SU-DHL-6 (cell line): ENCODE data around the gene SNTG2.

Source experiments
- H2AFZ ChIP-seq: fragments of 200-600 bp; sonication (generic); 2 replicates; pipeline ENCODE4 v1.6.1; 2014; ENCODE audit warnings: low read depth, mild to moderate bottlenecking, moderate library complexity, mixed read lengths, antibody characterized with exemption, low read length; ENCODE audit not compliant: severe bottlenecking
- H3F3A ChIP-seq: fragments of 200-600 bp; shearing (Covaris generic); 2 replicates; pipeline ENCODE4 v1.6.0; 2016; ENCODE audit warnings: antibody characterized with exemption, mild to moderate bottlenecking; ENCODE audit not compliant: insufficient read depth
- H3K27ac ChIP-seq: fragments of 200-600 bp; sonication (generic); 2 replicates; pipeline ENCODE4 v1.5.1; 2016; ENCODE audit warnings: low read depth, mild to moderate bottlenecking, low read length, moderate library complexity, mixed read lengths
- H3K27me3 ChIP-seq: fragments of 200-600 bp; sonication (generic), shearing (Covaris generic); 2 replicates; pipeline ENCODE4 v1.6.0; 2014; ENCODE audit warnings: mild to moderate bottlenecking, low read length
- H3K36me3 ChIP-seq: fragments of 200-600 bp; sonication (generic); 2 replicates; pipeline ENCODE4 v1.6.1; 2014; ENCODE audit warnings: mild to moderate bottlenecking, low read length, mixed read lengths
- H3K4me2 ChIP-seq: fragments of 300-600, 200-600 bp; shearing (Covaris generic), sonication (generic); 2 replicates; pipeline ENCODE4 v1.6.0; 2014; ENCODE audit warnings: low read length, low read depth, mild to moderate bottlenecking; ENCODE audit not compliant: poor library complexity, severe bottlenecking
- H3K4me3 ChIP-seq: fragments of 200-600 bp; sonication (generic); 2 replicates; pipeline ENCODE4 v1.5.1; 2014; ENCODE audit warnings: antibody characterized with exemption, low read length, mild to moderate bottlenecking, mixed read lengths; ENCODE audit not compliant: insufficient read depth, poor library complexity, severe bottlenecking
- H3K79me2 ChIP-seq: fragments of 200-600 bp; sonication (generic); 2 replicates; pipeline ENCODE4 v1.6.1; 2014; ENCODE audit warnings: mild to moderate bottlenecking, low read length, moderate library complexity; ENCODE audit not compliant: insufficient read depth
- H3K9ac ChIP-seq: fragments of 200-600 bp; sonication (generic); 2 replicates; pipeline ENCODE4 v1.7.0; 2014; ENCODE audit warnings: mild to moderate bottlenecking, low read length
- H3K9me2 ChIP-seq: fragments of 200-600 bp; sonication (generic); replicated peaks from 2 replicates; pipeline ENCODE4 v1.6.1; 2014; ENCODE audit warnings: low read length; ENCODE audit not compliant: insufficient read depth
- H3K9me3 ChIP-seq: fragments of 200-600 bp; sonication (generic); 2 replicates; pipeline ENCODE4 v1.6.1; 2014; ENCODE audit warnings: low read length, mixed read lengths; ENCODE audit not compliant: insufficient read depth
- H4K20me1 ChIP-seq: fragments of 200-600 bp; sonication (generic); 2 replicates; pipeline ENCODE4 v1.6.1; 2014; ENCODE audit warnings: low read depth, mild to moderate bottlenecking, antibody characterized with exemption, low read length, moderate library complexity, mixed read lengths
- CTCF ChIP-seq: fragments of 200-600 bp; sonication (generic); IDR thresholded peaks from one replicate; pipeline ENCODE4 v1.5.1; 2017; ENCODE audit warnings: antibody characterized with exemption, mild to moderate bottlenecking, low read length, moderate library complexity; ENCODE audit not compliant: insufficient read depth, poor library complexity, severe bottlenecking
- EZH2phosphoT487 ChIP-seq: fragments of 200-600 bp; sonication (generic), shearing (Covaris generic); conservative IDR thresholded peaks from 2 replicates; pipeline ENCODE4 v1.6.1; 2018; ENCODE audit warnings: mild to moderate bottlenecking, antibody characterized with exemption, low read length, moderate library complexity, mixed read lengths

Gene SNTG2

GRCh38 chr2:920999-921398 is 29.6 kb upstream of the SNTG2 start:
- Histone ChIP-seq H3K9me3 (no peaks in the 10 kb centered on the region), H3K36me3 (no peaks in the 10 kb centered on the region), H3K9me2 (no peaks in the 10 kb centered on the region), H4K20me1 (no peaks in the 10 kb centered on the region), H3K4me2 (no peak overlapping the region), H3K79me2 (no peaks in the 10 kb centered on the region), H3F3A (no peaks in the 10 kb centered on the region), H3K27me3 (no peaks in the 10 kb centered on the region), H3K9ac (no peak overlapping the region), H2AFZ (no peak overlapping the region), H3K4me3 (no peak overlapping the region), H3K27ac (no peak overlapping the region)
- no peak for TF ChIP-seq CTCF
- TF ChIP-seq EZH2phosphoT487 = no peak

DNA sequence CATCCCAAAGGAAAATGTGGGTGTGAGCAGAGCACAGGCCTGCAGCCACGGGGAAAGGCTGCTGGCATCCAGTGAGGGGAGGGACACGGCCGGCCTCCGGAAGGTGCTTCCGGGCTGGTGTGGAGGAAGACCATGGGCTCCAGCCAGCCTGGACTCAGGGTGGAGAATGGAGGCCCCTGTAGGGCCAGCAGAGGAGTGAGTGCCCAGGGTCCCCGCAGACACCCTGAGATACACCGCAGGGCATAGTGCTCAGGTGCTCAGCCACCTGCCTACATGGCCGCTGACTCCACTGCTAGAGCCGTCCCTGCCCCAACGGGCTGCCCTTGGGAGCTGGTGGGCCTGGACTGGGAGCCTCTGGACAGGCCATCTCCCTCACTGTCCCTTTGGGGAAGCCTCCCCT is 28.5 kb upstream of the SNTG2 start:
- H3F3A ChIP-seq = no peaks in the 10 kb centered on the region

GRCh38 chr2:923832-924601 is 26.6 kb upstream of the SNTG2 start:
- Histone ChIP-seq H3K27me3 (no peaks in the 10 kb centered on the region), H2AFZ (no peak overlapping the region), H3K36me3 (no peaks in the 10 kb centered on the region), H3K9me3 (no peaks in the 10 kb centered on the region), H3K27ac (no peak overlapping the region), H3K79me2 (no peaks in the 10 kb centered on the region), H4K20me1 (no peaks in the 10 kb centered on the region), H3K4me2 (no peak overlapping the region), H3K4me3 (no peak overlapping the region), H3K9ac (no peak overlapping the region), H3F3A (no peaks in the 10 kb centered on the region), H3K9me2 (no peaks in the 10 kb centered on the region)
- TF ChIP-seq EZH2phosphoT487 (no peak), CTCF (no peak)

More for the DNA sequence above, 28.5 kb upstream of the SNTG2 start:
- H3K4me2 ChIP-seq = no peak overlapping the region
- no peaks in the 10 kb centered on the region for H3K36me3 ChIP-seq
- H3K27ac ChIP-seq = no peak overlapping the region
- no peaks in the 10 kb centered on the region for H3K9me2 ChIP-seq
- no peaks in the 10 kb centered on the region for H3K27me3 ChIP-seq
- H4K20me1 ChIP-seq = no peaks in the 10 kb centered on the region
- H2AFZ ChIP-seq = no peak overlapping the region
- no peak for TF ChIP-seq EZH2phosphoT487
- H3K9me3 ChIP-seq = no peaks in the 10 kb centered on the region
- H3K4me3 ChIP-seq = no peak overlapping the region
- H3K9ac ChIP-seq = no peak overlapping the region
- H3K79me2 ChIP-seq = no peaks in the 10 kb centered on the region

DNA sequence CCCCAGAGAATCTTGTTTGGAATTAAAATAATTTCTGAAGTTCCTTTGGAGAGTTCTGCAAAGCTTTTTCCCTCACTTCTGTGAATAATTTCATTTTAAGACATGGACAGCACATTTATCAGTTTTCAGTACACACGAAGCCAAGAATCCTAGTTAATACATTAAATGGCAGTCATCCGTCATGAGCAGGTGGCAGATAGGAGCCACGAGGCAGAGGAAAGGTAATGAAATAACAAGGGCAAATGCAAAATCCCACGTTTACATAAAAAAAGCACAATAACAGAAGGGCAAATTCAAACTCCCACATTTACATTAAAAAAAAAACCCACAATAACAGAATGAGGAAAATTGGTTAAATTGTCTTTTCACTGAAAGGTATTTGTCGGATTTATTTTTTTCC is 25.9 kb upstream of the SNTG2 start:
- H3K9me3 ChIP-seq = no peaks in the 10 kb centered on the region
- no peaks in the 10 kb centered on the region for H3K79me2 ChIP-seq
- no peaks in the 10 kb centered on the region for H3K36me3 ChIP-seq
- no peak overlapping the region for H3K9ac ChIP-seq
- H3K27me3 ChIP-seq = no peaks in the 10 kb centered on the region
- H2AFZ ChIP-seq = no peak overlapping the region
- no peaks in the 10 kb centered on the region for H3F3A ChIP-seq
- H3K9me2 ChIP-seq = no peaks in the 10 kb centered on the region
- no peaks in the 10 kb centered on the region for H4K20me1 ChIP-seq
- no peak overlapping the region for H3K4me2 ChIP-seq
- TF ChIP-seq EZH2phosphoT487 (no peak), CTCF (no peak)
- H3K4me3 ChIP-seq = no peak overlapping the region
- no peak overlapping the region for H3K27ac ChIP-seq
